Endothelial cell (in vitro differentiated cells): ENCODE measurements around the gene NDUFA6. TPM values are rescaled to one million over a fixed set of nuclear protein-coding genes. Genes with fewer than 3 reads are reported as not detected.
"Not testable (repeated sequence)": the region's sequence is repeated elsewhere in the genome, so short reads cannot be mapped to it uniquely, and the experiment has no call there.

Experiments
- DNase-seq: peaks from one replicate; pipeline ENCODE4 v3.0.0; 2021; ENCODE audit warnings: low spot score
- H3K27ac Mint-ChIP-seq: one replicate; pipeline ENCODE4 v1.8.0; 2021; ENCODE audit warnings: mixed read lengths, inconsistent platforms; ENCODE audit not compliant: unreplicated experiment
- H3K27me3 Mint-ChIP-seq: one replicate; pipeline ENCODE4 v1.8.0; 2021; ENCODE audit warnings: mild to moderate bottlenecking, moderate library complexity, mixed read lengths, inconsistent platforms; ENCODE audit not compliant: unreplicated experiment
- H3K36me3 Mint-ChIP-seq: one replicate; pipeline ENCODE4 v1.8.0; 2021; ENCODE audit warnings: mild to moderate bottlenecking, low read depth, mixed read lengths, inconsistent platforms; ENCODE audit not compliant: unreplicated experiment
- H3K4me1 Mint-ChIP-seq: one replicate; pipeline ENCODE4 v1.8.0; 2021; ENCODE audit warnings: mild to moderate bottlenecking, mixed read lengths, inconsistent platforms; ENCODE audit not compliant: unreplicated experiment
- H3K4me3 Mint-ChIP-seq: one replicate; pipeline ENCODE4 v1.8.0; 2021; ENCODE audit warnings: mild to moderate bottlenecking, mixed read lengths, inconsistent platforms; ENCODE audit not compliant: unreplicated experiment
- H3K9me3 Mint-ChIP-seq: one replicate; pipeline ENCODE4 v1.8.0; 2021; ENCODE audit warnings: mixed read lengths, inconsistent platforms; ENCODE audit not compliant: unreplicated experiment
- CTCF ChIP-seq: fragments of 200-600 bp; sonication (generic); IDR thresholded peaks from one replicate; pipeline ENCODE4 v1.5.0; 2021; ENCODE audit warnings: antibody characterized with exemption; ENCODE audit not compliant: unreplicated experiment
- total RNA-seq: library from RNA; stranded (reverse); fragmentation: NEBNext Ultra II Directional; extraction: Animal tissue kit (Norgen Biotek cat#: 25700); gene quantifications from one replicate; pipeline ENCODE4 v1.2.1, GENCODE V29; 2021; ENCODE audit not compliant: unreplicated experiment

The NDUFA6 gene
- total RNA-seq, 1 donor from 2014 or later: 54.9 TPM

GRCh38 chr22:42111798-42112197 is 21.2 kb upstream of the NDUFA6 start:
- no peaks in the 10 kb centered on the region for H3K4me1 Mint-ChIP-seq
- H3K36me3 Mint-ChIP-seq: peaks cover 12% of the 10 kb centered on the region
- H3K4me3 Mint-ChIP-seq: no peak overlapping the region
- TF ChIP-seq CTCF: no peak
- no peaks in the 10 kb centered on the region for H3K27me3 Mint-ChIP-seq
- no peak for DNase-seq
- H3K27ac Mint-ChIP-seq: no peak overlapping the region
- H3K9me3 Mint-ChIP-seq: no peaks in the 10 kb centered on the region

- H3K27me3 Mint-ChIP-seq: peaks cover 2% of the 10 kb centered on the region
- H3K4me3 Mint-ChIP-seq: no peak overlapping the region
- H3K27ac Mint-ChIP-seq: no peak overlapping the region
- H3K36me3 Mint-ChIP-seq: peaks cover 8% of the 10 kb centered on the region
- DNase-seq: no peak
- H3K9me3 Mint-ChIP-seq: peaks cover 8% of the 10 kb centered on the region
- H3K4me1 Mint-ChIP-seq: no peaks in the 10 kb centered on the region
- TF ChIP-seq CTCF: no peak
These were observed 18.3 kb upstream of the NDUFA6 start for GRCh38 chr22:42108848-42109247.

- H3K27ac Mint-ChIP-seq, H3K4me1 Mint-ChIP-seq, H3K9me3 Mint-ChIP-seq, DNase-seq, H3K27me3 Mint-ChIP-seq: not testable (repeated sequence)
- Mint-ChIP-seq H3K36me3 (peaks cover 19% of the 10 kb centered on the region), H3K4me3 (peak overlapping the region; percentile 63)
These were observed 13.8 kb upstream of the NDUFA6 start for GRCh38 chr22:42104332-42104860.

GRCh38 chr22:42101199-42101598 is 10.6 kb upstream of the NDUFA6 start:
- no peak for DNase-seq
- Mint-ChIP-seq H3K4me3 (peak overlapping the region; percentile 63), H3K27me3 (peaks cover 2% of the 10 kb centered on the region), H3K4me1 (no peaks in the 10 kb centered on the region), H3K36me3 (peaks cover 20% of the 10 kb centered on the region), H3K9me3 (peaks cover 8% of the 10 kb centered on the region), H3K27ac (no peak overlapping the region)
- no peak for TF ChIP-seq CTCF

- peaks cover 1% of the 10 kb centered on the region for H3K27me3 Mint-ChIP-seq
- no peaks in the 10 kb centered on the region for H3K9me3 Mint-ChIP-seq
- peaks cover 12% of the 10 kb centered on the region for H3K36me3 Mint-ChIP-seq
These were observed 847 bp upstream of the NDUFA6 start for GRCh38 chr22:42091455-42091782.

More at GRCh38 chr22:42091455-42091782, 847 bp upstream of the NDUFA6 start:
- Mint-ChIP-seq H3K27ac (no peak overlapping the region), H3K4me1 (peaks cover 12% of the 10 kb centered on the region), H3K4me3 (peak overlapping the region; percentile 97)
- no peak for TF ChIP-seq CTCF
- DNase-seq: no peak
